Left hindlimb (tissue), 1 donor: ENCODE data around the gene MSX1.

Experiments used
- DNase-seq: peaks from one replicate; pipeline ENCODE4 v3.0.0-alpha.2; 2018

Gene MSX1

DNA sequence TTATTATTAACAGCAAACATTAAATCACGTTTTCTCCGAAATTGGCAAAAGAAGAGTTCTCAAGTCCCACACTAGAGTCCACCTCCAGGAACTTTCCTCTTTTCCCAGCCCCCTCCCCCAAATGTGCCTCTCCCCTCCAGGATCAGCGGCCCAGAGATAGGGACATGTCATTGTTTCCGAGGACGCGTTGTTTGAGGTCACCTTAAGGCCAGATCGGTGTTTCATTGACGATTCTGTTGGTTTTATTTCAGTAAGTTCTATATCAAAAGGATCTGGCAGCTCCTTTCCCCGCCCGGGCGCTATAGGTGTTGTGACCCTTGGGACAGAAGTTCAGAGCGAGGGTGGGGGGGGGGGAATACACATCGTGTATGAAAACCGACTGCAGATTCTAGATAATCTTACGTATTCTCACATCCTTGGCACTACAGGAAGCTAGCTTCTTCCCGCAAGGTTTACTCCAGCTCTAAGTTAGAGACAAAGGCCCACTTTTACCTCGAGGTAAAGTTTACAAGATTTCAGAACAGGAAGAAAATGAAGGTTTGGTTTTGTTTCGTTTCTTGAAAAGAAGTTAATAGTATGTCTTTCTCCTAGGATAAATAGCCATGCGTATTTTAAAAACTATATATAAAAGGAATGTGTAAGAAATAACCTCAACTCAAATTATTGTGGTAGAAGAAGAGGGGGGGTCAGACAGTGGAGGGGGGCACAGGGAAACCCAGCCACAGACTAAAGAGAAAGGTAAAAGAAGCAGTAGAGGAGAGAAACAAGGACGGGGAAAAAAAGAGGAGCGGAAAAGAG lies 739 bp upstream of the MSX1 start:
- DNase-seq: no peak

DNA sequence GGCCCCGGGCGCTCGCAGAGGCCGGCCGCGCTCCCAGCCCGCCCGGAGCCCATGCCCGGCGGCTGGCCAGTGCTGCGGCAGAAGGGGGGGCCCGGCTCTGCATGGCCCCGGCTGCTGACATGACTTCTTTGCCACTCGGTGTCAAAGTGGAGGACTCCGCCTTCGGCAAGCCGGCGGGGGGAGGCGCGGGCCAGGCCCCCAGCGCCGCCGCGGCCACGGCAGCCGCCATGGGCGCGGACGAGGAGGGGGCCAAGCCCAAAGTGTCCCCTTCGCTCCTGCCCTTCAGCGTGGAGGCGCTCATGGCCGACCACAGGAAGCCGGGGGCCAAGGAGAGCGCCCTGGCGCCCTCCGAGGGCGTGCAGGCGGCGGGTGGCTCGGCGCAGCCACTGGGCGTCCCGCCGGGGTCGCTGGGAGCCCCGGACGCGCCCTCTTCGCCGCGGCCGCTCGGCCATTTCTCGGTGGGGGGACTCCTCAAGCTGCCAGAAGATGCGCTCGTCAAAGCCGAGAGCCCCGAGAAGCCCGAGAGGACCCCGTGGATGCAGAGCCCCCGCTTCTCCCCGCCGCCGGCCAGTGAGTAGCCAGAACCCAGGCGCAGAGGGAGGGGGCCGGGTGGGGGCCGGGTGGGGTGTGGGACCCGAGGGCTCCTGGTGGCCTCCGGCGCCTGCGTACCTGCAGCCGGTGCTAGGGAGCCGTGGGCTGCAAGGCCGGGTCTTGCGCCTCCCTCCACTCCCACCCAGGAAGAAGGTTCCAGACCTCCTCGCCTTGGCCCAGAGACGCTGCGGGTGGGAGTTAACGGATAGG lies 534 bp downstream of the MSX1 start:
- no peak for DNase-seq

DNA sequence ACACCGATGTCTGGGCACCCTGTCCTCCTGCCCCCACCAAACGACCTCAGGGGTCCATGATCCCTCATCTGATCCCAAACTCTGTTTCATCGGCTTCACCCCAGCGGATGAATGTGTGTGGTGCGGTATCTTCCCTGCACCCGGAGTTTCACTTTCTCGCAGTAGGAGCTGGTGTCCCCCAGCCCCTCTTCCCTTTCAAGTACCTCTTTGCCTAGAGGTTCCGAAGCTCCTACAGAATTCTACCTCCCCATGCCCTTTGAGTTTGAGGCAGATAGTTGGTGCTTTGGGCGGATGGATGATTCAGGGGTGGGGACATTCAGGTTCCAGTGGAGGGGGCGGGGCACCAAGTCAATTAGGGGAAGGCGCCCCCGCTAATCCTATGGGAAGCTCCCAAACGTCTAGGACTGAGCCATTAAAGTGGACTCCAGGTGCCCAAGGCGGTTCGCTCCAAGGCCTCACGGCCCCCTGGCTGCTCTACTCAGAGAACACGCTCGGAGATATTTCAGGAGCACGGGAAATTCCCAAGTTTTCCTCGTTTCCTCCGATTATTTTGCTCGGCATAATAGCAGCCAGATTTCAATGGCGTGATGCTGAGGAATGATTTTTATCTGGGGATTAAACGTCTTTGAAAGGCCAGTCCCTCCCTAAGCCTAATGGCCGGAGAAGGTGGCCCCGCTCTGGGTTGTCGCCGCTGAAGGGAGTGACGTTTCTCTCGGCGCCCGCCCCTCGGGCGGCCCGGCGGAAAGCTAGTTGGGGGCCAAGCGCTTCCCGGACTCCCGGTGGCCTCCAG lies 1.3 kb downstream of the MSX1 start:
- no peak for DNase-seq

DNA sequence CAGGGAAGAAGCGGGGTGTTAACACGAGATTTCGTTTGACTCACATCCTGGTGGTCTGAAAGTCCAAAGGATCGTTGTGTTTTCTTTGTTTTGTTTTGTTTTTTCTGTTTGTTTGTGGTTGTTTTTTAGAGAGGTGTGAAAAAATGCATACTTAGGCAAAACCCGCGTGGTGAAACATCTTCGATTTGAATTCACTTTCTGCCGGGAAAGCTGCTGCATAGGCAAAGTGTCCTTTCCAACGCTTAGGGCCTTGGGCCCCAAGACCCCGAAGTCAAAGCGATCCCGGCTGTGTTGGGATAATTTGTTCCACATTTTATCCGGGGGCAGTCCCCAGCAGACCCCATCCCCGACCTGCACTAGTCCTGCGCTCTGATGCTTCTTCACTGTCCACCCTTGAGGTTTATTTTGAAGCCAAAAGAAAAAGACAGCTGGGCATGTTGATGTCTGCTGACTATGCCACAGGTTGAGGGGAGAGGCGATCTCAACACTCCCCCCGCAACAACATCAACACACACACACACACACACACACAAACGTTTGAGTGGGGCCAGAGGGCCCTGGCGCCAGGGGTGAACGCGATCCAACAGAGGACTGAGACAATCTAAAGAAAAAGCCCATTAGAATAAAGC lies 2.0 kb downstream of the MSX1 start:
- no peak for DNase-seq

DNA sequence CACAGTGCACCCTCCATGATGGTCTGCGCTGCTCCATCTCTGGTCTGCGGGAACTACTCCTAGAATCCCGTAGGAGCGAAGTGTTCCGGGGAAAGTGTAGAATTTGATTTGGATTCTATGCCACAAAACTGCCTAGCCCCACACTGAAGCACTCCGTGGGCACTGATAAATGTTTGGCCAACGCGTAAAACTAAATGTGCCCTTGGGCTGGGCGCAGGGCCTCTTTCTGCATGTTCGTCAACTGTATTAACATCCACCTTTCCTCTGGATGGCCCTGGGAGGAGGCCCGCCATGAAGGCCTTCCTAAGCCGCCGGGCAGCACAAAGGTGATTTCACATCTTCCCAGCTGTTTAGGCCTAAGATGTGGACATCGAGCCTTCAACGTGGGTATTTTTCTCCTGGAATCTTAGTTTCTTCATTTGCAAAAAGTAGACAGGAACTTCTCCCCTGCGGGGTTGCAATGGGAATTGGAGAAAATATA lies 2.6 kb downstream of the MSX1 start:
- DNase-seq: no peak

DNA sequence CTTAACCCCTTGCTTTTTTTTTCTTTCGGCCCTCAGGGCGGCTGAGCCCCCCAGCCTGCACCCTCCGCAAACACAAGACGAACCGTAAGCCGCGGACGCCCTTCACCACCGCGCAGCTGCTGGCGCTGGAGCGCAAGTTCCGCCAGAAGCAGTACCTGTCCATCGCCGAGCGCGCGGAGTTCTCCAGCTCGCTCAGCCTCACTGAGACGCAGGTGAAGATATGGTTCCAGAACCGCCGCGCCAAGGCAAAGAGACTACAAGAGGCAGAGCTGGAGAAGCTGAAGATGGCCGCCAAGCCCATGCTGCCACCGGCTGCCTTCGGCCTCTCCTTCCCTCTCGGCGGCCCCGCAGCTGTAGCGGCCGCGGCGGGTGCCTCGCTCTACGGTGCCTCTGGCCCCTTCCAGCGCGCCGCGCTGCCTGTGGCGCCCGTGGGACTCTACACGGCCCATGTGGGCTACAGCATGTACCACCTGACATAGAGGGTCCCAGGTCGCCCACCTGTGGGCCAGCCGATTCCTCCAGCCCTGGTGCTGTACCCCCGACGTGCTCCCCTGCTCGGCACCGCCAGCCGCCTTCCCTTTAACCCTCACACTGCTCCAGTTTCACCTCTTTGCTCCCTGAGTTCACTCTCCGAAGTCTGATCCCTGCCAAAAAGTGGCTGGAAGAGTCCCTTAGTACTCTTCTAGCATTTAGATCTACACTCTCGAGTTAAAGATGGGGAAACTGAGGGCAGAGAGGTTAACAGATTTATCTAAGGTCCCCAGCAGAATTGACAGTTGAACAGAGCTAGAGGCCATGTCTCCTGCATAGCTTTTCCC lies 3.4 kb downstream of the MSX1 start:
- DNase-seq: no peak

DNA sequence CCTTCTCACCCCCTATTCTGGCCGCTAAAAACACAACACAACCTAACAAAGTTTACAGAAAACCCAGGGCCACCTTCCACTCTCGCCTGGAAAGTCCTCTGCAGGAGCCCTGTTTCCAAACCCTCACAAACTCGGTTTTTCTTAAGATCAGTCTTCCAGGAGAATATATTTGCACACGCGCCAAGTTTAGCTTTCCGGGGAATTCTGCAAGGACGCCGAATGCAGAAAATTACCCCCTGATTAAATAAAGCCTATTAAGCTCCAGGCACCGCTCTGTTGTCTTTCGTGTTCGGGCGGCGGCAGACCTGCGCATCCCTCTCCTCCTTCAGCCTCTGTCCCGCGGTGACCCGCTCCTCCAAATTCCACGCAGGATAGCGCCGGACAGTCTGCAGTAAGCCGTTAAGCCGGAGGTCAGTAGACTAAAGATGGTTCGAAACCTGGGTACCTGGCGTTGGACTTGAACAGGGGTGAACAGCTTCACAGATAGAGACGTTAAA lies 5.0 kb downstream of the MSX1 start:
- DNase-seq: no peak

DNA sequence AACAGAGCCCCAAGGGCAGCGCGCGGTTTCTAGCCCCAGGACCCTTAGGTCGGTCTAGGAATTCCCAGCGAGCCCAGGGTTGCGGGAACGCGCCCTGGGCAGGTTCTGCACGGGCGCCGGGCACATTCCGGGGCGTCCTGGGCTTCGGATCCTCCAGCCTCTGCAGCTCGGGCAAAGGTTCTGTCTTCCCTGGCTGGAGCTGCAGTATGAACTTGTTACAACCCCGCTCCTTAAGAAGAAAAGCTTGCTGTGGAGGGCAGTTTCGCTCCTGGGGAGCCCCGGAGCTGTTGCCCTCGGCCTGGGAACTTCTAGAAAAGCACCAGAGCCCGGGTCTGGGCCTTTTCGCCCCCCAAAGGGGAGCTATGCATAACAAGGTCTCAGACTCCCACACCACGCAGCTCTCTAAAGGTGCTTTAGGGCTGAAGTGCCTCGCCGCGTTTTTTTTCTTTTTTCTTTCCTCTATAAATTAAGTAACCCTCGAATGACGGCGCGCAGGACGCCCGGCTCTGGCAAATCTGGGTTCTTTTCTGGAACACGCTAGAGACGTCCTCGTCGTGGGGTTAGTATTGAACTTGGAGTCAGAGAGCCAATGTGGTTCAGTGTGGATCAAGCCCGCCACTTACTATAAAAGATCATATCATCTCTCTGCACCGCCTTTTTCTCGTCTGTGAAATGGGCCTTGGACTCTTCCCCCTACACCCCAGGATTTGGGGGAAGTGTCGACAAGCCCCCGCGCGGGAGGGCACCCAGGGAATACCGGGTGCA lies 5.7 kb downstream of the MSX1 start:
- DNase-seq: no peak

DNA sequence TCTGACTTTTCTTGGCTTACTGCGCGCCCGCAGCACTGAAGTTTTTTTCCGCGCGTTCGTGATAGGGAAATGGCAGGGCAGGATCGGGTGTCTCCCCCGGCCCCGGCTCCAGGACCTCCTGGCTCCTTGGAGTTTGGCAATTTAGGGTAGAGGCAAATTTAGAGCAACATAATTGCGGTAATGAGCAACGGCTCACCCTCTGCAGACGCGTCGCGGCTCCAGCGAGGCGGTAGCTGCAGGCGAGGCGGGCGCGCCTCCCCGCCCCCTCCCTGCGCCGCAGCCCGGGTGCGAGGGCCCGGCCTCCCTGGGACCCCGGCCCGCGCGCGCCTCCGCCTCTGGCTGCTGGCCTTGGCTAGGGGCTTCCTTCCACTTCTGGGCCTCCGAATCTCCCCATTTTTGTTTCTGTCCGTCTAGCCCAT lies 6.2 kb downstream of the MSX1 start:
- DNase-seq: no peak

DNA sequence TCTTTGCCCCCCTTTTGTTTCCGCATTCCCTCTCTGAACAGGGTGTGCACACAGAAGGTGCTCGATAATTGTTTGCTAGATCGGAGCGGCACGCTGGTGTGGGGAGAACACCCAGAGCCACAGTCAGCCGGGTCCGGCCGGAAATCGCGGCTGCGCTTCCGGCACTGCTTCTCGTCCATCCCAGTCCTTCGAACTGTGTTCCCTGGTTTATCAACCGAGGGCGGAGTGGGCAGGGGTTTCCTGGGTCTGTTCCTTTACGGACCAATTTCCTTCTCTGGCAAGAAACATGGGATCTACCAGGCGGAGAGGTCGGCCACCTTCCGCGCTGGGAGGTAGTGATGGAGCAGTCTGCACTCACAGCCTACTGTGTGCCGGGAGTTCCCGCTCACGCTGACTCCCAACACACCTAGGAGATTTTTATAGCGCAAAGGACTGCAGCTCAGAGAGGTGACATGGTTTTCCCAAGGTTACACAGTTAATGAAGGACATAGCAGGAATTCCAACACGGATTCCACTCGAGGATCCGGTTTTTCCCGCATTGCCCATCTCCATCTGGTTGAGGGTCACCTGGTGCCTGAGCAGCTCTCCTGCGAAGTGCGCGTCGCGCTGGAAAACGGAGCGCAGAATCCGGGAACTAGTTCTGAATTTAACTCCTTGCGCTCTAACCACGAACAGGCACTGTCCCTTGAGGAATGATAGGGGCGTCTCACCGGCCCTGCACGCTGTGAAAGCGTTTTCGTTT lies 6.8 kb downstream of the MSX1 start:
- DNase-seq: no peak

DNA sequence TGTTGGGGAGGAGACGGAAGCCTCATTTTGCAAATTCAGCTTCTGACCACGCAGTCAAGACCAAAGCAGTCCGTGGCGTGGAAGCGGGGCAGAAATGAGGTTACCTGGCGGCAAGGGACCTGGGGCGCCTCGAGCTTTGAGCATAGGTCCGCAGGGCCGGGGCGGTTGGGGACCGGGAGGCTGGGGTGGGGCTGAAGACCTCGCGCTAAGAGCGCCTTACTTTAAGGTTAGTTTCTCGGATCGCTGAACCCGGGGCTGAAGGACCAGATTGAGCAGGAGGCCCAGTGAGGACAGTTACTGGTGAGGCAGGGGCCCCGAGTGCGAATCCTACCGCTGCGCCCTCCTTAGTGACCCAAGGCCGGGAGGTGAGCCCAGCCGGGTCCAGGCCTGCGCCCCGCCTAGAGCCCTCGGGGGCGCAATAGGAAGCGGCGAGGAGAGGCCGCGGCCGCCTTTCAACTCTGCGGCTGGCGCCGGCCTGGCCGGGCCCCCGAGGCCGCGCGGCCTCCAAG lies 7.5 kb downstream of the MSX1 start:
- DNase-seq: no peak

DNA sequence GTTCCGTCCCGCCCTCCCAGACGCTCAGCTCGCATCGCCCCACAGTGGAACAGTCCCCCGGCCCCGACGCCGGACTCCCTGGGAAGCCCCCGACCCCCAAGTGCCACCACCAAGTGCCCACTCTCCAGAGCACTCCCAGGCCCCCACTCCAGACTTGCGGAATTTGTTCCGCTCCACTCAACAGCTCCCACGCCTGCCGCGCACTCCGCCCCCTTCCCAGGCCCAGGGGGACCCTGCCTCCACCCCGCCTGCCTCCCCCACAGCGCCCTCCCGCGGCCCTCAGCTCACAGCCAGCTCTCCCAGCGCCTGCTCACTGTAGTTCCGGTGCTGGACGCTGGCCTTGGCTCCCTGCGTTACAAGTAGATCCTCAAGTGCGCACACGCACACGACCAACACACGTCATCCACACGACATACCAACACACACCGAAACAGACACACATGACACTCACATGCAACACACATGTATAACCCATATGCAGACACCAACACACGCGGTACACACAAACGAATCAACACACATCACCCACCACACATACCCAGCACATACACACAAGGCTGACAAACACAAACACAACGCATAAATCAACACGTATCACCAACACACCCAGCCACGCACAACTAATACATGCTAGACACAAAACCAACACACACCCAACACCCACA lies 8.0 kb downstream of the MSX1 start:
- no peak for DNase-seq

DNA sequence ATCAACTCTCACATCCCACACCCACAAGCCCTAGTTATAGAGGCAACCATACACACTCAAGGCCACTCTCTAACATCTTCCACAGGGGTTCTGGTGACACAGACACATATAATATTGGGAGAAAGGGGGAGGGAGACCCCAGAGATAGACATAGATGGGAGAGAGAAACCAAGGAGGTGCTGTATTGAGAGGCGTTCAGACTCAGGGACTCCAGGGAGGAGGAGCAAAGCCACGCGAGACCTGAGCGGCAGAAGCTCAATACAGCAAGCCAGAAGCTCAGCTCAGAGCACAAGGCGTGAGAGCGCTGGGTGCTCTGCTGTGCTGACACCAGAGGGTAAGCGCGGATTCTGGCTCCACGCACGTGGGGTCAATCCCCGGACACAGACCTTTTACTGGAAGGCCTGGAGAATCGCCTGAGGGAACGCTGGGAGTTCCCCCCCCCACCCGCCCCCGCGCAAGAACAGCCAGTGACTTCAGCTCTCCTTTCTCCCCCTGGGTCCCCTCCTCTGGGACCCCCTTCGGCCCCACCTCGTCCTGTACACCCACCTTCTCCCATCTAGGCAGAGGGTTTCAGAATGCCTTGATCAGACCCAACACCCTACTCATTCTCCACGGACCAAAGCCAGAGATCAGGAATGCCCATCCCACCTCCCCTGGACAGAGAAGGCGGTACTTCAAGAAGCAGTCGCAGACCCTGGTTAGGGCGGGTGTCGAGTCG lies 8.7 kb downstream of the MSX1 start:
- no peak for DNase-seq

DNA sequence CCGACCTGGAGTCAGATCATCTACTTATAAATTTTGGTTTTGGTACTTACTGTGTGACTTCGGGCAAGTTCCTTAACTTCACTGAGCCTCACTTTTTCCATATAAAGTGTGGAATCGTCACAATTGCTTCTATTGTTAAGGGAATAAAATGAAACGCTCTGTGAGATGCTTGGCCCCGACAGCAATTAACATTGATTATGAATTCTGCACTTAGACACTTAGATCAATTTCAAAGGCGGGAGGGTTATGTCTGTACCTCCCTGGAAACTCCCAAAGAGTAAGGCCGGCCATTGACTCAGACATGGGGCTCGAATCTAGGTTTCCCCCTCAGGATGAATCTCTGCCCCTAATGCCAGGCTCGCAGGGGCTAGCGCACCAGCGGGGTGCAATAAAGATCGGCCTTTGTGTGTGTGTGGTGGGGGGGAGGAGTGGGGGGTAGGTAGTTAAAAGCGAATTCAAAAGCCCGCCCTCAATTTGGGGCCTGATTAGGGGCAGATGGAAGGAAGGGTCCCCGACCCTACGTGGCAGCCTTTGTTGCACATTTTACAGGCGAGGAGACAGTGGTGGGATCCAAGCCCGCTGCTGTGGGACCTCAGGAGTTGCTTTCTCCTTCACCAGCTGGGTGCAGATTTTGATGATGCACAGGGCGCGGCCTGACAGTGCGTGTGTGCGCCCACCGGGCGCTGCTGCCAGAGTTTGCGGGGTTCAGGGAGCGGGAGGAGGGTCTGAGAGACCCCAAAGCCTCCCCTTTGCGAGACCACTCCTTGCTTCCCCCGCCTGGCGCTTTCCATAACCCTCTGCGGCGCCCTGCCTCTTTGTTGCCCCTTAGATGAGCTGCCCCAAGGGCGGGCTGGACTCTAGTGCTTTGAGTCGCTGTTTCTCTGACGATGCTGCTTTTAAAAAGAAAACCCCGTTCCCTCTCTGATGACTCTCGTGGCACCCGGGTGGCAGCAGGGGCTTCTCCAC lies 9.6 kb downstream of the MSX1 start:
- DNase-seq: no peak

DNA sequence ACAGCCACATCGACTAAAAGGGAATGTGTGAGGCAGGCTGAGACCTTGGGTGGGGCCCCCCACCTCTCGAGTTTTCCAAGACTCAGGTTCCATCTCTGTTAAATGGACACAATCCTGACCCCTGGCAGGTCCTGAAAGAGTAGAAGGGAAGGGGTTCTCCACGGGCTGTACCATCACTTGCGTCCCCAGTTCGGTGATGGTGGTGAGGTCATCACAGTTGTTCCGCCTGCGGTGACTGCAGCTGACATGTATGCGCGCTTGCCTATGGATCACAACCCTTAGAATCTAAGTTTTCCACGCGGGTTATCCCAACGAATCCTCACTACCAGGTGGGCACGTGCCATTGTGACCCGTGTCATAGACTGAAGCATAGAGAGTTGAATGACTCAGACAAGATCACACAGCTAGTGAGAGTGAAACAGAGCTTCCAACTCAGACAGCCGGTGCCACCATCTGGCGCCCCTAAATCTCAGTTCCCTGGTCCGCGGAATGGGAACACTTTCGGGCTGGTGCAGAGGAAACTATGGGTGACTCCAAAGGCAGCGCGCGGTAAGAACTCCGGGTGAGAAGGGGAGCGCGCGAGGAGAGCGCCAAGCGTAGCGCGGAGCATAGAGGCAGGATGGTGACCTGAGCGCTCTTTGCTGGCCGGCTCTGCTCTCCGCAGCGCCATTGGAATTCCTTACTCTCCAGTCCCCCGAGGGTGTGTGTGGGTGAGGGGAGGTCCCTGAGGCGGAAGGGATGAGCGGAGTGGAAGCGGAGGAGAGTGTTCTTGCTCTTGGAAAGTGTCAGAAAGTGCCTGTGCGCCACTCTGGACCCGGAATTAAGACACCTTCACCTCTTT lies 10.5 kb downstream of the MSX1 start:
- no peak for DNase-seq

DNA sequence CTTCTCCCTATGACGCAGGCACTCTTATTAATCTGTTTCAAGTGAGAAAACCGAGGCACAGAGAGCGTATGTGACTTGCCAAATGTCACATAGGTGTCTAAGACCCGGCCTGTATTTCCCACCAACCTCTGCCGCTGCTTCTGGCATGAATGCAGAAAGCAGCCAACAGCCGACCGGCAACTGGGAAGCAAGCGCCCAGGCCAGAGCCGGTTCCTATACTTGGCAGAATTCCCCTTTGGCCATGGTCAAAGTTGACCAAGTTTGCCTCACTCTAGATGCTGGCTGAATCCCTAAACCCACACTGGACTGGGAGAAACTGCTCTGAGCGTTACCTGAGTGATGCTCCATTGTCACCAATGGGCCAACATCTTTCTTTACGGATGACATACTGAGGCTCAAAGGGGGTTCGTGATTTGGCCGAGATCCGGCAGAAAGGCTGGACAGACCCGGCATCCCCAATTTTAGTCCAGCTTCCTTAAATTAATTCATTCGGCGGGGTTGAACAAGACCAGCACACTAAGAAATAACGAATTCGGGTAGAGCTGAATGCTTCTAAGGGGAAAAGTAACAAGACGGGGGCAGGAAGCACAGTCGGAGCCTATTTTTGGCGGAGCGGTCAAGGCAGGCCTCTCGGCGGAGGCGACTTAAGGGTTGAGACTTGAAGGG lies 11.2 kb downstream of the MSX1 start:
- DNase-seq: no peak
